SK-N-SH (cell line): Measurements from ENCODE around the gene VPS50. TPM values are rescaled to one million over a fixed set of nuclear protein-coding genes. Genes with fewer than 3 reads are reported as not detected.

Source experiments
- CTCF ChIA-PET: fragments of 300-600, 350-600 bp; formaldehyde crosslinking; extraction: SDS; loops from one replicate; lab custom pipeline; 2021; lab: Yijun Ruan, JAX
- POLR2A ChIA-PET: fragments of 350-600 bp; sonication (Branson Sonifier 250); formaldehyde crosslinking; extraction: SDS; loops from one replicate; lab custom pipeline; 2020; ENCODE audit warnings: antibody characterized with exemption, inconsistent platforms; lab: Yijun Ruan, JAX
- DNase-seq: peaks from one replicate; pipeline ENCODE4 v3.0.0; 2012
- H2AFZ ChIP-seq: fragments of 200-600 bp; sonication (generic); 2 replicates; pipeline ENCODE4 v1.8.1; 2016; ENCODE audit warnings: antibody characterized with exemption, mild to moderate bottlenecking, low read depth
- H3F3A ChIP-seq: fragments of 200-600 bp; sonication (generic); replicated peaks from 2 replicates; pipeline ENCODE3; 2016; ENCODE audit warnings: antibody characterized with exemption, mild to moderate bottlenecking; ENCODE audit not compliant: insufficient read depth
- H3K27ac ChIP-seq, 2 experiments: fragments of 200-500 bp in 1 of 2; fragments of 200-600 bp in 1 of 2; sonication (Bioruptor generic) in 1 of 2; sonication (generic), shearing (Covaris generic) in 1 of 2; 2 replicates each; pipeline versions ENCODE4 v1.5.1 to v1.6.1; 2014 to 2016; ENCODE audit warnings: low read depth in 2 of 2, inconsistent platforms in 1 of 2, low read length in 1 of 2, mild to moderate bottlenecking in 1 of 2, mixed read lengths in 1 of 2
- H3K27me3 ChIP-seq: fragments of 200-600 bp; sonication (generic), shearing (Covaris generic); 2 replicates; pipeline ENCODE4 v1.6.1; 2016; ENCODE audit warnings: mixed run types; ENCODE audit not compliant: insufficient read depth
- H3K36me3 ChIP-seq, 2 experiments: fragments of 200-500 bp in 1 of 2; fragments of 200-600 bp in 1 of 2; sonication (Bioruptor generic) in 1 of 2; sonication (generic) in 1 of 2; replicated peaks in 1 of 2; 2 replicates each; pipeline versions ENCODE3 to v1.5.1; 2014 to 2016; ENCODE audit warnings: low read length in 1 of 2, mild to moderate bottlenecking in 1 of 2; ENCODE audit not compliant: insufficient read depth in 2 of 2, control insufficient read depth in 1 of 2
- H3K4me1 ChIP-seq, 2 experiments: fragments of 200-500 bp in 1 of 2; fragments of 200-600 bp in 1 of 2; sonication (Bioruptor generic) in 1 of 2; sonication (generic), shearing (Covaris generic) in 1 of 2; 2 replicates each; pipeline versions ENCODE4 v1.5.1 to v1.6.1; 2014 to 2016; ENCODE audit warnings: low read depth in 1 of 2, low read length in 1 of 2, mixed run types in 1 of 2; ENCODE audit not compliant: insufficient read depth in 2 of 2, control insufficient read depth in 1 of 2
- H3K4me2 ChIP-seq: fragments of 200-600 bp; sonication (generic), shearing (Covaris generic); 2 replicates; pipeline ENCODE4 v1.6.1; 2017; ENCODE audit warnings: mixed run types
- H3K4me3 ChIP-seq, 2 experiments: fragments of 200-500 bp in 1 of 2; fragments of 200-600 bp in 1 of 2; sonication (Bioruptor generic) in 1 of 2; sonication (generic), shearing (Covaris generic) in 1 of 2; 2 replicates each; pipeline versions ENCODE4 v1.5.1 to v1.8.1; 2014 to 2016; ENCODE audit warnings: low read depth in 2 of 2, inconsistent platforms in 1 of 2, low read length in 1 of 2, mild to moderate bottlenecking in 1 of 2, mixed read lengths in 1 of 2, moderate library complexity in 1 of 2
- H3K79me2 ChIP-seq: fragments of 200-600 bp; sonication (generic); 2 replicates; pipeline ENCODE4 v1.8.1; 2017; ENCODE audit warnings: mild to moderate bottlenecking; ENCODE audit not compliant: insufficient read depth
- H3K9ac ChIP-seq: fragments of 200-600 bp; sonication (generic); 2 replicates; pipeline ENCODE4 v1.6.1; 2017; ENCODE audit warnings: mixed run types
- H3K9me2 ChIP-seq: fragments of 200-600 bp; sonication (generic); 2 replicates; pipeline ENCODE4 v1.6.1; 2017; ENCODE audit warnings: mixed run types
- H3K9me3 ChIP-seq: fragments of 200-600 bp; sonication (generic); 2 replicates; pipeline ENCODE4 v1.6.1; 2017; ENCODE audit warnings: mixed run types, mild to moderate bottlenecking, moderate library complexity
- H4K20me1 ChIP-seq: fragments of 200-600 bp; sonication (generic); 2 replicates; pipeline ENCODE4 v1.6.1; 2017; ENCODE audit warnings: mild to moderate bottlenecking, mixed run types; ENCODE audit not compliant: insufficient read depth
- CTCF ChIP-seq: fragments of 200-600 bp; sonication (generic); IDR thresholded peaks from 2 replicates; pipeline ENCODE4 v1.6.1; 2017; ENCODE audit warnings: antibody characterized with exemption, mild to moderate bottlenecking, moderate library complexity
- ELF1 ChIP-seq: IDR thresholded peaks from 2 replicates; pipeline ENCODE4 v1.4.0; 2012
- EZH2phosphoT487 ChIP-seq: fragments of 200-600 bp; sonication (generic); IDR thresholded peaks from 2 replicates; pipeline ENCODE4 v1.6.1; 2017; ENCODE audit warnings: low read depth, mixed run types, mild to moderate bottlenecking, antibody characterized with exemption, moderate library complexity, borderline replicate concordance
- FOSL2 ChIP-seq: IDR thresholded peaks from 2 replicates; pipeline ENCODE4 v1.4.0; 2012; ENCODE audit warnings: low read depth, mild to moderate bottlenecking, moderate library complexity, borderline replicate concordance
- FOXJ3 ChIP-seq: sonication (generic); formaldehyde crosslinking; IDR thresholded peaks from 2 replicates; pipeline ENCODE4 v1.5.1; 2020; ENCODE audit warnings: mild to moderate bottlenecking, missing genetic modification reagents
- JUND ChIP-seq: IDR thresholded peaks from 2 replicates; pipeline ENCODE4 v1.4.0; 2012
- MEF2A ChIP-seq: IDR thresholded peaks from 2 replicates; pipeline ENCODE4 v1.4.0; 2012; ENCODE audit warnings: low read depth, borderline replicate concordance
- MXI1 ChIP-seq: IDR thresholded peaks from 2 replicates; pipeline ENCODE4 v1.6.1; 2012; ENCODE audit warnings: mild to moderate bottlenecking, low read depth, low read length, improper control_type of control experiment
- NFIC ChIP-seq: IDR thresholded peaks from 2 replicates; pipeline ENCODE4 v1.4.0; 2012; ENCODE audit warnings: borderline replicate concordance
- PBX3 ChIP-seq: IDR thresholded peaks from 2 replicates; pipeline ENCODE4; 2012
- POLR2AphosphoS5 ChIP-seq: IDR thresholded peaks from 2 replicates; pipeline ENCODE4 v1.6.1; 2012; ENCODE audit warnings: low read depth, low read length
- RAD21 ChIP-seq: IDR thresholded peaks from 2 replicates; pipeline ENCODE4 v1.6.1; 2012; ENCODE audit warnings: mild to moderate bottlenecking, low read length
- RCOR1 ChIP-seq: fragments of 150-350 bp; IDR thresholded peaks from 2 replicates; pipeline ENCODE4 v1.6.1; 2017; ENCODE audit warnings: antibody characterized with exemption, low read length
- REST ChIP-seq: IDR thresholded peaks from 2 replicates; pipeline ENCODE4 v1.6.1; 2012; ENCODE audit warnings: mild to moderate bottlenecking, low read depth, low read length, moderate library complexity
- SIN3A ChIP-seq: IDR thresholded peaks from 2 replicates; pipeline ENCODE4 v1.6.1; 2012; ENCODE audit warnings: low read depth, mild to moderate bottlenecking, low read length, moderate library complexity, borderline replicate concordance
- TCF12 ChIP-seq: IDR thresholded peaks from 2 replicates; pipeline ENCODE4 v1.4.0; 2012
- USF2 ChIP-seq: fragments of 150-350 bp; IDR thresholded peaks from 2 replicates; pipeline ENCODE4 v1.6.1; 2017; ENCODE audit warnings: antibody characterized with exemption, low read length, low read depth, borderline replicate concordance
- ZBTB33 ChIP-seq: IDR thresholded peaks from 2 replicates; pipeline ENCODE4 v1.4.0; 2012; ENCODE audit warnings: low read depth, borderline replicate concordance
- WGBS: methylation state at CpG from one replicate; pipeline ENCODE4 v1.1.6; 2017; ENCODE audit warnings: low lambda C conversion rate; 5-methylcytosine and 5-hydroxymethylcytosine counted together
- polyA plus RNA-seq, 3 experiments: library from polyadenylated mRNA; depleted of rRNA; stranded (reverse); fragments of >200 nt; gene quantifications; 2 replicates each; pipeline ENCODE4 v1.2.3, GENCODE V29; 2012

Gene VPS50
- polyA plus RNA-seq, 1 of the 3 experiments (the other 2 are of a cell fraction) = 9.1 TPM

GRCh38 chr7:93301736-93302135, 69.6 kb downstream of the VPS50 start (continued):
- TF ChIP-seq ZBTB33 = no peak
- no peak for TF ChIP-seq EZH2phosphoT487
- TF ChIP-seq PBX3 = no peak
- no peak for TF ChIP-seq SIN3A
- no peak for TF ChIP-seq RAD21
- no peak for TF ChIP-seq TCF12
- TF ChIP-seq FOXJ3 (CRISPR knock-in tag) = no peak
- no peak for TF ChIP-seq ELF1

- Histone ChIP-seq H3K27me3 (no peaks in the 10 kb centered on the region), H3K79me2 (no peaks in the 10 kb centered on the region), H3K36me3 (peaks cover 34 to 59% of the 10 kb centered on the region in 2 experiments)
- CTCF ChIA-PET = no interaction called here
- 65% methylated on average over 5 of the region's 5 CpGs for WGBS
- POLR2A ChIA-PET = no interaction called here
- TF ChIP-seq JUND (0 out of 2 replicates have a peak, but pooled peaks have one; percentile 26), FOSL2 (peak; percentile 32; the same call in 1 of the 2 replicates), EZH2phosphoT487 (no peak), ELF1 (no peak), SIN3A (no peak), PBX3 (no peak), MXI1 (no peak), REST (no peak), FOXJ3 (CRISPR knock-in tag) (no peak), USF2 (no peak), RCOR1 (no peak), POLR2AphosphoS5 (no peak), CTCF (no peak), MEF2A (no peak), NFIC (no peak)
- TF ChIP-seq, all 33 proteins: peak for 2
- H3K27ac ChIP-seq = no peak overlapping the region
- H3K9me2 ChIP-seq = no peaks in the 10 kb centered on the region
- no peak overlapping the region for H2AFZ ChIP-seq
- H4K20me1 ChIP-seq = no peaks in the 10 kb centered on the region
- H3K4me3 ChIP-seq = no peak overlapping the region
- H3K9me3 ChIP-seq = no peaks in the 10 kb centered on the region
- no peaks in the 10 kb centered on the region for H3F3A ChIP-seq
- no peak overlapping the region for H3K9ac ChIP-seq
- H3K4me1 ChIP-seq = no peaks in the 10 kb centered on the region; a peak in 1 of 4 replicates
- DNase-seq = no peak
- H3K4me2 ChIP-seq = no peak overlapping the region
These were observed 75.0 kb downstream of the VPS50 start for GRCh38 chr7:93307131-93307660.
